Measurements from ENCODE around the gene SNX30.

- TF ChIP-seq LEF1 (IDR thresholded peaks at IDR 0.05; ENCODE audit: borderline replicate concordance) (no peak), ZNF384 (IDR thresholded peaks at IDR 0.05) (no peak), TARDBP (IDR thresholded peaks at IDR 0.05) (no peak), SP1 (IDR thresholded peaks at IDR 0.05) (no peak), NFRKB (IDR thresholded peaks at IDR 0.05) (no peak), SUZ12 (IDR thresholded peaks at IDR 0.05) (no peak), BHLHE40 (IDR thresholded peaks at IDR 0.05; ENCODE audit: borderline replicate concordance) (no peak), FOXK2 (IDR thresholded peaks at IDR 0.05) (no peak), L3MBTL2 (conservative IDR thresholded peaks at IDR 0.05) (no peak), ELF4 (IDR thresholded peaks at IDR 0.05) (no peak), HDGF (IDR thresholded peaks at IDR 0.05; ENCODE audit: borderline replicate concordance) (no peak), FOXM1 (IDR thresholded peaks at IDR 0.05; ENCODE audit: borderline replicate concordance) (no peak)
Measured at GRCh38 chr9:112848316-112849151, 98.0 kb downstream of the SNX30 start.

Data from HEK293T (cell line).